OCI-LY1 (cell line): ENCODE results near the gene FBN1.

Source experiments
- EZH2 ChIP-seq: fragments of 200-600 bp; sonication (generic), shearing (Covaris generic); IDR thresholded peaks from 2 replicates; pipeline ENCODE4 v1.8.0; 2017; ENCODE audit warnings: borderline replicate concordance, mixed run types, mild to moderate bottlenecking, antibody characterized with exemption, low read length, moderate library complexity, mixed read lengths
- TF ChIP-seq, protein P1 (sequence below): fragments of 200-600 bp; sonication (generic), shearing (Covaris generic); IDR thresholded peaks from 2 replicates; pipeline ENCODE4 v1.5.1; 2017; ENCODE audit warnings: mild to moderate bottlenecking, antibody characterized with exemption, low read length, moderate library complexity, mixed read lengths

GRCh38 chr15:48408327-48408726, 237.2 kb downstream of the FBN1 start:
- TF ChIP-seq, protein P1, sequence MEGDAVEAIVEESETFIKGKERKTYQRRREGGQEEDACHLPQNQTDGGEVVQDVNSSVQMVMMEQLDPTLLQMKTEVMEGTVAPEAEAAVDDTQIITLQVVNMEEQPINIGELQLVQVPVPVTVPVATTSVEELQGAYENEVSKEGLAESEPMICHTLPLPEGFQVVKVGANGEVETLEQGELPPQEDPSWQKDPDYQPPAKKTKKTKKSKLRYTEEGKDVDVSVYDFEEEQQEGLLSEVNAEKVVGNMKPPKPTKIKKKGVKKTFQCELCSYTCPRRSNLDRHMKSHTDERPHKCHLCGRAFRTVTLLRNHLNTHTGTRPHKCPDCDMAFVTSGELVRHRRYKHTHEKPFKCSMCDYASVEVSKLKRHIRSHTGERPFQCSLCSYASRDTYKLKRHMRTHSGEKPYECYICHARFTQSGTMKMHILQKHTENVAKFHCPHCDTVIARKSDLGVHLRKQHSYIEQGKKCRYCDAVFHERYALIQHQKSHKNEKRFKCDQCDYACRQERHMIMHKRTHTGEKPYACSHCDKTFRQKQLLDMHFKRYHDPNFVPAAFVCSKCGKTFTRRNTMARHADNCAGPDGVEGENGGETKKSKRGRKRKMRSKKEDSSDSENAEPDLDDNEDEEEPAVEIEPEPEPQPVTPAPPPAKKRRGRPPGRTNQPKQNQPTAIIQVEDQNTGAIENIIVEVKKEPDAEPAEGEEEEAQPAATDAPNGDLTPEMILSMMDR, result no peak
- TF ChIP-seq EZH2, result no peak
